Measurements from ENCODE around the gene PAF1.

Gene PAF1

DNA sequence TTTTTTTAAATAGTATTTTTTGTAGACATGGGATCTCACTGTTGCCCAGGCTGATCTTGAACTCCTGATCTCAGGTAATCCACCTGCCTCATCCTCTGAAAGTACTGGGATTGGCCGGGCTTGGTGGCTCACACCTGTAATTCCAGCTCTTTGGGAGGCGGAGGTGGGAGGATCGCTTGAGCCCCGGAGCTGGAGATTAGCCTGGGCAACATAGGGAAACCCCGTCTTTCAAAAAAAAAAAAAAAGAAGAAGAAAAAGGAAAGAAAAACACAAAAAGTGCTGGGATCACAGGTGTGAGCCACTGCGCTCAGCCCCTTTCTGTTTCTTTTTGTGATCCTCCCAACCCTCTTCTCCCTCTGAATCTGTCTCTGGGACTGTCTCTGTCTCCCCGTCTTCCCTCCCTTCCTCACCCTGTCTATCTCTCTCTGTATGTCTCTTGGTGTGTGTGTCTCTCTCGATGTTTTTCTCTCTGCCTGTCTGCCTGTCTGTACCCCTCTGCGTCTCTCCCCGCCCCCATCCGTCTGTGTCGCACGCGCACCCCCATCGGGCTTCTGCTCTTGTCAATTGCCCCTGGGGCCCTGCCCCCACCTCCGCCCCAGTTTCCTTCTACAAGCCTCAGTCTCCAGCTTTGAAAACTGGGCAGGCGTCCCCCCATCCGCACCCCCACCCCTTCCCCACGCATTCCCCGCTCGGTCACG lies 15.2 kb upstream of the PAF1 start:
- no peak for DNase-seq (ENCODE audit: low read depth, low spot score)

DNA sequence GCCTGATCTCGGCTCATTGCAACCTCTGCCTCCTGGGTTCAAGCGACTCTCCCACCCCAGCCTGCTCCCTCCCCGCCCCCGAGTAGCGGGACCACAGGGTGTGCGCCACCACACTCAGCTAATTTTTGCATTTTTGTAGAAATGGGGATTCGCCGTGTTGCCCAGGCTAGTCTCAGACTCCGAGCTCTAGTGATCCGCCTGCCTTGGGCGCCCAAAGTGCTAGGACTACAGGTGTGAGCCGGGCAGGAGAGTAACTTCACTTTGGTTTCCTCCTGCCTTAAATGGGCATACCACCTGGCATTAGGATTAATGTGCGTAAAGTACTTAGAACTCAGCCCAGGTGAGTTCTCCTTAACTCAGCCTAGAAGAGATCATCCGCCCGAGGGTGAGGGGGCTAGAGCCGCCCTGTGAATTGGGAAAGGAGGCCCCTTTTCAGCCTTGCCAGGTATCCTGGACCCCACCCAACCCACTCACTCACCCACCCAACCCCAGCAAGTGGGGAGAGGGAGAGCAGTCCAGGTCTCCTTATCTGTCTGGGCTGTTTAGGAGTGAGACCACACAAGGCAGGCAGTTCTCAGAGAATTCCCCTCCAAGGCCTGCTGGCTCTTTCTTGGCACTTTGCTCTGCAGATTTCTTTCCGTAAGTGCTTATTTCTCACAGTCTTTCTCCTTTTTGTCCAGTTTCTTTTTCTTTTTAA lies 14.5 kb upstream of the PAF1 start:
- no peak for DNase-seq (ENCODE audit: low read depth, low spot score)

GRCh38 chr19:39403331-39404312 lies 12.7 kb upstream of the PAF1 start:
- peak; percentile 96 for DNase-seq (ENCODE audit: low read depth, low spot score)

DNA sequence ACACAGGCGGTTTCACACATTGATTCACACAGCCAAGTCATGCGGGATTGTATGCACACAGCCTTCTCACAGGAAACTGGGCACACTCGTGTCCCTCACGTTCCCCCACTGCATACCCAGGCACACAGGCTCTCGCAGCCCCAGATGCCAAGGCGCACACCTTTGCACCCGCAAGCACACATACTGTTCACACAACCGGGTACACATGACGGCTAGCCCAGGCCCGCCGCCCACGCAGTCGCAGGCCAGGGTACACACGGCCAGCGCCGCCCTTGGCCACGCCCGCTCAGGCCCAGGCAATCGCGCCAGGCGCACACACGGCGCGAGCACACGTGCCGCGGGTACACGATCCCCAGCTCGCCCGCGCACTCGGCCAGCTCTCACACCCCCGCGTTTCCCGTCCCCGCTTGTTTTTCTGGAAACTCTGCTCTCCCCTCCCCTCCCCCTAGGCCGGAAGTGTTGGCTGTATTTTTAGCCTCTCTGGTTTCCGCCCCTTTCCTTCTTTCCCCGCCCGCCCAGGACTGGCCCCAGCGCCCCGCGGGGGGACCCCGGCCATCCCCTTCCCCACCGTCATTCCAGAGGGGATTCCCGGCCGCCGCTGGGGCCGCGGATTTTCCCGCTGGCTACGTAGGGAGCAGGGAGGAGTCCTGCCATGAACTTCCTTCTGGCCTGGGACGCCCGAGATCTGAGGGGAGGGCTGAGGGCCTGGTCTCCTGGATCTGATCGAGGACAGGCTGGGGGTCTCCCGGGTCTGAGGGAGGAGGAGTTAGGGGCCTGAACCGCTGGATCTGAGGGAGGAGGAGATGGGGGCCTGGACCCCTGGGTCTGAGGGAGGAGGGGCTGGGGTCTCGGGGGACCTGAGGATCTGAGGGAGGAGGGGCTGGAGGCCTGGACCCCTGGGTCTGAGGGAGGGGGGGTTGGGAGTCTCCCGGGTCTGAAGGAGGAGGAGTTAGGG lies 11.7 kb upstream of the PAF1 start:
- DNase-seq (ENCODE audit: low read depth, low spot score): no peak

- no peak for DNase-seq (ENCODE audit: low read depth, low spot score)
Measured at GRCh38 chr19:39401549-39402345, 10.8 kb upstream of the PAF1 start.

GRCh38 chr19:39401070-39401548 lies 10.2 kb upstream of the PAF1 start:
- DNase-seq (ENCODE audit: low read depth, low spot score): no peak

- no peak for DNase-seq (ENCODE audit: low read depth, low spot score)
Measured at GRCh38 chr19:39400061-39400460, 9.2 kb upstream of the PAF1 start.

DNA sequence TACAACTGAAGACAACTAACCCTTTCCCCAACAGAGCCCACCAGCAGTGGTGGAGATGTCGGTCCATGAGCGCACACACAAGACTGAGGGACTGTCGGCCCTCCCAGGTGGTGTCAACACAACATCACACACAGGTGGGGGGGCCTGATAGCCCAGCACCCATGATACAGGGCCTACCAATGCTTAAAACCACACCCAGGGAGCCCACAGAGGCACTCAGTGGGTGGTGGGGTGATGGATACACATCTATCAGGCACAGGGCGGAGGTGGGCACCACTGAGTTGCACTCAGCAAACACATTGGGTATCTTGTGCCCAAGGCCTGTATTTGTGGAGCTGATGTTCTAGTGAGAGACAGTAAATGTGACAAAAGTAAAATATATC lies 8.8 kb upstream of the PAF1 start:
- DNase-seq (ENCODE audit: low read depth, low spot score): no peak

GRCh38 chr19:39398297-39398864 lies 7.5 kb upstream of the PAF1 start:
- DNase-seq (ENCODE audit: low read depth, low spot score): no peak

GRCh38 chr19:39397360-39398296 lies 6.7 kb upstream of the PAF1 start:
- DNase-seq (ENCODE audit: low read depth, low spot score): no peak

GRCh38 chr19:39390451-39390750 lies 505 bp downstream of the PAF1 start:
- DNase-seq (ENCODE audit: low read depth, low spot score): no peak

- DNase-seq (ENCODE audit: low read depth, low spot score): no peak
Measured at GRCh38 chr19:39389631-39390414, 1.1 kb downstream of the PAF1 start.

DNA sequence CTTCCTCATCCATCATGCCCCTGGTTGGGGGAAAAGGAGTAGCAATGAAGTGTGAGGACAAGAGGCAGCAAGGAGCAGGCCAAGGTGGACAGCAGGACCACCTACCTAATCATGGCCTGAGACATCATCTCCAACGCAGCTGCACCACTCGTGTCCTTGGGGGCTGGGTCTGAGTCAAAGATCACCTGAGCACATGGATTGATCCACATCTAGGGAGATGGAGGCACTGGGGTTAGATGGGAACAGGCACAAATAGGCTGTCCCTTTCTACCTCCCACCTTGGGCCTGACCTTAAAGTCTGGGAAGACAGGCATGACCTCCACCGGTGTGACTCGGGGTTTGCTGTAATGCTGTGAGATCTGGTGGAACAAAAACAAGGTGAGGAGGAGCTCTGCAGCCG lies 2.2 kb downstream of the PAF1 start:
- no peak for DNase-seq (ENCODE audit: low read depth, low spot score)

GRCh38 chr19:39386557-39386956 lies 4.3 kb downstream of the PAF1 start:
- no peak for DNase-seq (ENCODE audit: low read depth, low spot score)

DNA sequence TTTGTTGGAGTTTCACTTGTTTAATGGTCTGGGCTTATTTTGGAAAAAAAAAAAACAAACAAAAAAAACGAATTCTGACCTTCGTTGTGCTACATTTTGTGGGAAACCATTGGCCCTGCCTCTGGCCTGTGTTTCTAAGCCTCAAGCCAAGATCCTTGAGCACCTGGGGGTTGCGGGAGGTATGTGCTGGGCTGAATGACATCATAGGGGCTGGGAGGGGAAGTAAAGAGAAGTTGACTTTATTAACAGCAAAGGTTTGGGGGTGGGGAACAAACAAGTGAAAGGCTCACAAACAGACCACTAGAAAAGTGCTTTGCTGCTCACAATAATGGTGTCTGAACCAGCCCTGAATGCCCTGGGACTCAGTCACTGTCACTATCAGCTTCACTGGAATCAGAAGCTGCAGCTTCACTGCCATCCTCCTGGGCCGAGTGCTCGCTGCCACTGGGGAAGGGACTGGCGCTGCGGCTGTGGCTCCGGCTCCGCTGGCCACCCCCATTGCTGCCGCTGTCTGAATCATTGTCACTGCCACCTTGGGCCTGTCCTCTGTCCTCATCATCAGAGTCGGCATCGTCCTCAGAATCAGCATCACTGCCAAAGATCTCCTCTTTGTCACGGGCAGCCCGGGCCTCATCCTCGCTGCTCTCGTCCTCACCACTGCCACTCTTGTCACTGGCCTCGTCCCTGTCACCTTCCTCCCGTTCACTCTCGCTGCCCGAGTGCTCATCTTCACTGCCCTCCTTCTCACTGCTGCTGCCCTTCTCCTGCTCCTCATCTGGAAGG lies 5.1 kb downstream of the PAF1 start:
- no peak for DNase-seq (ENCODE audit: low read depth, low spot score)

DNA sequence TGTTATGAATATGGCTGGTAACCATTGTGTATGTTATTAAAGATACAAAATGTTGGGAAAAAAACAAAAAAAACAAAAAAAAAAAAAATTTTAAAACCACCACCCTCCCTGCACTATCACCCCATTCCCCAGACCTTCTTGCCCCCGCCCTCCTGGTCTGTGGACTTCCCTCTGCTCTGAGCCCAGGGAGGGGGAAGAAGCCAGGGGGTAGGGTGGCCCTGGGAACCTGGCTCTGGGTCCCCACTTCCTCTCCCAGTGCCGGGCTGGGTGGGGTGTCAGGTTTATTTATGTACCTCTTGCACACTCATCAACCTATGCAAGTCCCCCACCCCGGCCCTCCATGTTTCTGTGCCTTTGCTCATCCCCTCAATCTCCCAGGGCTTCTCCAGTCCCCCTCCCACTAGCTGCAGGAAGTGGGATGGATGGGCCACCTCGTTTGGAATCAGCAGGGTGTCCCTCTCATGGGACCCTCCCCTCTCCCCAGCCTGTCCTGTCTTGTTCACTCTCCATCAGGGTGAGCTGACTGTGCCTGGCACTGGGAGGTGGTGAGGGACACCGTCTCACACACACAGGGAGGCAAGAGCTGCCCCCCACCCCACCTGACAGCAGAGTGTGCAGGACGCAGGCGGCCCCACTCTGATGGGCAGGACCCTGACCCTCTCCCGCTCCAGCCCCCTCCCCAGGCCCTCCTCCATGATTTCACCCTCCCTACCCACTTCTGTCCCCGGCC lies 5.9 kb downstream of the PAF1 start:
- no peak for DNase-seq (ENCODE audit: low read depth, low spot score)
